PC-3 (cell line): ENCODE results near the gene FAM131C.

ENCODE experiments used
- EZH2 ChIP-seq: fragments of 300-600 bp; sonication (generic); IDR thresholded peaks from one replicate; pipeline ENCODE4 v1.6.1; 2017; ENCODE audit warnings: antibody characterized with exemption, mild to moderate bottlenecking, low read length; ENCODE audit not compliant: unreplicated experiment
- EZH2phosphoT487 ChIP-seq: fragments of 300-600 bp; sonication (generic); IDR thresholded peaks from 2 replicates; pipeline ENCODE4 v1.6.1; 2018; ENCODE audit warnings: mild to moderate bottlenecking, antibody characterized with exemption, low read length, borderline replicate concordance
- TF ChIP-seq, protein P1 (sequence below): fragments of 300-600 bp; sonication (generic); conservative IDR thresholded peaks from 2 replicates; pipeline ENCODE4 v1.5.1; 2017; ENCODE audit warnings: antibody characterized with exemption, low read depth, mild to moderate bottlenecking, low read length

DNA sequence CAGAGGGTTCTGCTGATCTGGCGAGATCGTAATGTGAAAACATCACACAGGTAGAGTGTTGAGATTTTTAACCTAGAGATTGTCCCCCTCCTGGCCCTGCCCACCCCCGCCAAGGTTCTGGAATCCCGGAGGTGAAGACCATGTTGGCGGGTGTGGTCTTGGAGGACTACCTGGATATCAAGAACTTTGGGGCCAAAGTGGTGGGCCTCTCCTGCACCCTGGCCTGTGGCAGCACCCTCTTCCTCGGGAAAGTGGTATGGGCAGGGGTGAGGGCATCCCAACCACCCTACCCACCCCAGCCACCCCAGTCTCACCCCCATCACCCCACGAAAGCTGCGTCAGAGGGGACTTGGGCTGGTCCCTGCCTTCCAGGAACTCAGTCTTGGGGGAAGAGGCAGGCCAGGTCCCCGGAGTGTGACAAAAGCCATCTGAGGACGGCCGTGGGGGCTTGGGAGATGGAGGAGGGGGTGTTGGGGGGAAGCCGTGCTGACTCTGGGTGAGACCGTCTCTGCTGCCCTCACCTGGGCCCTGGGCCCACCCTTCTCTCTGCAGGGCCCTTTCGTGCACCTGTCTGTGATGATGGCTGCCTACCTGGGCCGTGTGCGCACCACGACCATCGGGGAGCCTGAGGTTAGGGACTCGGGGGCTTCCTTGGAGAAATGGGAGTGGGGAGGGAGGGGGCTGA, 25.5 kb downstream of the FAM131C start:
- TF ChIP-seq, protein P1, sequence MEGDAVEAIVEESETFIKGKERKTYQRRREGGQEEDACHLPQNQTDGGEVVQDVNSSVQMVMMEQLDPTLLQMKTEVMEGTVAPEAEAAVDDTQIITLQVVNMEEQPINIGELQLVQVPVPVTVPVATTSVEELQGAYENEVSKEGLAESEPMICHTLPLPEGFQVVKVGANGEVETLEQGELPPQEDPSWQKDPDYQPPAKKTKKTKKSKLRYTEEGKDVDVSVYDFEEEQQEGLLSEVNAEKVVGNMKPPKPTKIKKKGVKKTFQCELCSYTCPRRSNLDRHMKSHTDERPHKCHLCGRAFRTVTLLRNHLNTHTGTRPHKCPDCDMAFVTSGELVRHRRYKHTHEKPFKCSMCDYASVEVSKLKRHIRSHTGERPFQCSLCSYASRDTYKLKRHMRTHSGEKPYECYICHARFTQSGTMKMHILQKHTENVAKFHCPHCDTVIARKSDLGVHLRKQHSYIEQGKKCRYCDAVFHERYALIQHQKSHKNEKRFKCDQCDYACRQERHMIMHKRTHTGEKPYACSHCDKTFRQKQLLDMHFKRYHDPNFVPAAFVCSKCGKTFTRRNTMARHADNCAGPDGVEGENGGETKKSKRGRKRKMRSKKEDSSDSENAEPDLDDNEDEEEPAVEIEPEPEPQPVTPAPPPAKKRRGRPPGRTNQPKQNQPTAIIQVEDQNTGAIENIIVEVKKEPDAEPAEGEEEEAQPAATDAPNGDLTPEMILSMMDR = no peak
- TF ChIP-seq EZH2phosphoT487 (no peak), EZH2 (no peak)
